Loucy (cell line): ENCODE results near the gene EXOSC7.

ENCODE experiments used
- H2AFZ ChIP-seq: fragments of 200-600 bp; sonication (generic); 2 replicates; pipeline ENCODE4 v1.6.0; 2016; ENCODE audit warnings: antibody characterized with exemption, mild to moderate bottlenecking, low read length, moderate library complexity
- H3F3A ChIP-seq: fragments of 200-600 bp; 2 replicates; pipeline ENCODE4 v1.6.0; 2016; ENCODE audit warnings: antibody characterized with exemption, low read depth, mild to moderate bottlenecking
- H3K27me3 ChIP-seq: fragments of 200-600 bp; sonication (generic); 2 replicates; pipeline ENCODE4 v1.6.1; 2014; ENCODE audit warnings: low read length, mild to moderate bottlenecking; ENCODE audit not compliant: insufficient read depth, poor library complexity, severe bottlenecking
- H3K36me3 ChIP-seq: fragments of 200-600 bp; sonication (generic); 2 replicates; pipeline ENCODE4 v1.6.1; 2016; ENCODE audit warnings: low read length; ENCODE audit not compliant: insufficient read depth
- H3K4me1 ChIP-seq: fragments of 200-600 bp; sonication (generic); 2 replicates; pipeline ENCODE4 v1.5.1; 2014; ENCODE audit warnings: low read length, mild to moderate bottlenecking; ENCODE audit not compliant: insufficient read depth, poor library complexity, severe bottlenecking
- H3K4me2 ChIP-seq: fragments of 200-600 bp; sonication (generic); 2 replicates; pipeline ENCODE4 v1.6.0; 2014; ENCODE audit warnings: antibody characterized with exemption, low read length, low read depth, mild to moderate bottlenecking; ENCODE audit not compliant: poor library complexity, severe bottlenecking
- H3K4me3 ChIP-seq: fragments of 200-600 bp; sonication (generic); 2 replicates; pipeline ENCODE4 v1.5.1; 2014; ENCODE audit warnings: low read length, mild to moderate bottlenecking, mixed read lengths; ENCODE audit not compliant: poor library complexity, severe bottlenecking
- H3K79me2 ChIP-seq: fragments of 200-600 bp; sonication (generic); 2 replicates; pipeline ENCODE4 v1.6.1; 2014; ENCODE audit warnings: low read length; ENCODE audit not compliant: insufficient read depth
- H3K9ac ChIP-seq: fragments of 200-600 bp; sonication (generic); 2 replicates; pipeline ENCODE4 v1.6.0; 2014; ENCODE audit warnings: mild to moderate bottlenecking, low read depth, low read length, moderate library complexity; ENCODE audit not compliant: poor library complexity, severe bottlenecking
- H3K9me2 ChIP-seq: fragments of 200-600 bp; sonication (generic); replicated peaks from 2 replicates; pipeline ENCODE4 v1.6.1; 2016; ENCODE audit warnings: low read depth, low read length, mixed read lengths
- H3K9me3 ChIP-seq: fragments of 200-600 bp; sonication (generic); 2 replicates; pipeline ENCODE4 v1.6.1; 2014; ENCODE audit warnings: mild to moderate bottlenecking, antibody characterized with exemption, low read length, low read depth; ENCODE audit not compliant: insufficient read depth
- H4K20me1 ChIP-seq: fragments of 200-600 bp; sonication (generic); 2 replicates; pipeline ENCODE4 v1.6.0; 2014; ENCODE audit warnings: antibody characterized with exemption, low read length, mild to moderate bottlenecking; ENCODE audit not compliant: insufficient read depth, poor library complexity, severe bottlenecking
- EZH2phosphoT487 ChIP-seq: fragments of 200-600 bp; IDR thresholded peaks from 2 replicates; pipeline ENCODE4 v1.6.1; 2018; ENCODE audit warnings: antibody characterized with exemption, mild to moderate bottlenecking, moderate library complexity, borderline replicate concordance
- TF ChIP-seq, protein P1 (sequence below): fragments of 200-600 bp; sonication (generic); conservative IDR thresholded peaks from 2 replicates; pipeline ENCODE4 v1.5.1; 2014; ENCODE audit warnings: mild to moderate bottlenecking, antibody characterized with exemption, low read length

Gene EXOSC7

DNA sequence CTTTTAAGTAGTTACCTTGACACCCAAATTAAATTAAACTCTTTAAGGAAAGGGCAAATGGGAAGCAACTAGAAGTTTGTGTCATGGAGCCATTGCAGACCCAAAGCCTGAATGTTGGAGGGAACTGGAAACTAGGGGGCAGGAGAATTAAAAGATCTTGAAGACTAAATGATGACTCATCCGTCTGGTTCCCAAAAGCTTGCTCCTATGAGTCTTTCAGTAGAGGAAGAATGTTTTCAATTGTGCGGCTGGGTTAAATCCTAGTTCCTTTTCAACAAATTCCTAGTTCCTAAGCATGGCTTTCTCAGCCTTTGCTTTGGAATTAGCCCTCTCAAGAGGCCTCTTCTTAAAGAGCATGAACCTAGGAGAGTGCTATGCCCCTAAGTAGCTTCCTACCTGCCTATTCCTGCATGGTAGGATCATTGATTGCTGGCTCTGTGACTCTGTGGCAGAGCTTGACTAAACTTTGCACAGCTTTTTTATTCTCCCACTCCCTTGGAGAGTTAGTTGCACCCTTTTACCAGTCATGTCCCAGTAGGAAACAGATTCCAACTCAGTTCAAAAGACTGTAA, 67.8 kb downstream of the EXOSC7 start:
- TF ChIP-seq EZH2phosphoT487 = no peak
- TF ChIP-seq, protein P1, sequence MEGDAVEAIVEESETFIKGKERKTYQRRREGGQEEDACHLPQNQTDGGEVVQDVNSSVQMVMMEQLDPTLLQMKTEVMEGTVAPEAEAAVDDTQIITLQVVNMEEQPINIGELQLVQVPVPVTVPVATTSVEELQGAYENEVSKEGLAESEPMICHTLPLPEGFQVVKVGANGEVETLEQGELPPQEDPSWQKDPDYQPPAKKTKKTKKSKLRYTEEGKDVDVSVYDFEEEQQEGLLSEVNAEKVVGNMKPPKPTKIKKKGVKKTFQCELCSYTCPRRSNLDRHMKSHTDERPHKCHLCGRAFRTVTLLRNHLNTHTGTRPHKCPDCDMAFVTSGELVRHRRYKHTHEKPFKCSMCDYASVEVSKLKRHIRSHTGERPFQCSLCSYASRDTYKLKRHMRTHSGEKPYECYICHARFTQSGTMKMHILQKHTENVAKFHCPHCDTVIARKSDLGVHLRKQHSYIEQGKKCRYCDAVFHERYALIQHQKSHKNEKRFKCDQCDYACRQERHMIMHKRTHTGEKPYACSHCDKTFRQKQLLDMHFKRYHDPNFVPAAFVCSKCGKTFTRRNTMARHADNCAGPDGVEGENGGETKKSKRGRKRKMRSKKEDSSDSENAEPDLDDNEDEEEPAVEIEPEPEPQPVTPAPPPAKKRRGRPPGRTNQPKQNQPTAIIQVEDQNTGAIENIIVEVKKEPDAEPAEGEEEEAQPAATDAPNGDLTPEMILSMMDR = no peak
- no peaks in the 10 kb centered on the region for H3K36me3 ChIP-seq
- no peaks in the 10 kb centered on the region for H3K27me3 ChIP-seq
- no peak overlapping the region for H2AFZ ChIP-seq
- no peaks in the 10 kb centered on the region for H3K9me3 ChIP-seq
- H3K4me3 ChIP-seq = no peak overlapping the region
- no peaks in the 10 kb centered on the region for H3K79me2 ChIP-seq
- no peak overlapping the region for H3K4me2 ChIP-seq
- no peak overlapping the region for H3K9ac ChIP-seq
- no peaks in the 10 kb centered on the region for H4K20me1 ChIP-seq
- H3F3A ChIP-seq = no peaks in the 10 kb centered on the region
- peaks cover 8% of the 10 kb centered on the region for H3K4me1 ChIP-seq
- no peaks in the 10 kb centered on the region for H3K9me2 ChIP-seq

DNA sequence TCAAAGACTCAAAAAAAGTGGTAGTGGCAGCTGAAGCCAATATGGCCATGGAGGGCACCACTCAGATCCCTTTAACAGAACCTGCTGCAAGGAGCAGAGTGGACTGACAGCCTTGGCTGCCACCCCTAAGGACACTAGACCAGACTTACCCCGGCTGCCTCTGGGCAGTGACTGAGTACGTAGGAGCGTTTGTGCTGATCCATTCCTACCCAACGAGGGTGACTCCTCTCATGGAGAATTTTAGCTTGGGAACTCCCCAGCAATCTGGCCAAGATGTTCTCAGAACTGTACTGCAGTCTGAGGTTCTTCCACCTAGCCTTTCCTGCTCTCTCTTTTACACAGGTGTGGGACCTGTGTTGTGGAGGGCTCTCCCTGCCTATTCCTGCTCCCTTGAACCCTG, 72.2 kb downstream of the EXOSC7 start:
- Histone ChIP-seq H3K27me3 (no peaks in the 10 kb centered on the region), H3K79me2 (no peaks in the 10 kb centered on the region), H3F3A (no peaks in the 10 kb centered on the region), H3K9me2 (no peaks in the 10 kb centered on the region), H2AFZ (no peak overlapping the region), H3K4me2 (no peak overlapping the region), H3K9me3 (no peaks in the 10 kb centered on the region), H3K9ac (no peak overlapping the region), H3K36me3 (no peaks in the 10 kb centered on the region), H3K4me1 (no peaks in the 10 kb centered on the region), H4K20me1 (no peaks in the 10 kb centered on the region), H3K4me3 (no peak overlapping the region)
- TF ChIP-seq, protein P1 = no peak
- TF ChIP-seq EZH2phosphoT487 = no peak

- TF ChIP-seq, protein P1 = no peak
- no peak for TF ChIP-seq EZH2phosphoT487
- no peaks in the 10 kb centered on the region for H3K4me1 ChIP-seq
- no peak overlapping the region for H3K4me3 ChIP-seq
- no peaks in the 10 kb centered on the region for H3K27me3 ChIP-seq
- no peaks in the 10 kb centered on the region for H3K9me3 ChIP-seq
- H4K20me1 ChIP-seq = no peaks in the 10 kb centered on the region
- H3K9ac ChIP-seq = no peak overlapping the region
- H3F3A ChIP-seq = no peaks in the 10 kb centered on the region
- H3K4me2 ChIP-seq = no peak overlapping the region
- no peaks in the 10 kb centered on the region for H3K36me3 ChIP-seq
- no peaks in the 10 kb centered on the region for H3K9me2 ChIP-seq
- H2AFZ ChIP-seq = no peak overlapping the region
- no peaks in the 10 kb centered on the region for H3K79me2 ChIP-seq
Measured at GRCh38 chr3:45049807-45050206, 73.8 kb downstream of the EXOSC7 start.
